ENCODE measurements around the gene PIR.

The PIR gene

GRCh38 chrX:15358533-15358932, 134.6 kb downstream of the PIR start:
- H3K4me3 ChIP-seq (ENCODE audit: low read depth, low read length): no peak overlapping the region
- no peak for TF ChIP-seq CTCF (IDR thresholded peaks at IDR 0.05; ENCODE audit: low read depth, low read length)

- H3K4me3 ChIP-seq (ENCODE audit: low read depth, low read length): no peak overlapping the region
- no peak for TF ChIP-seq CTCF (IDR thresholded peaks at IDR 0.05; ENCODE audit: low read depth, low read length)
These were observed 136.7 kb downstream of the PIR start for GRCh38 chrX:15356444-15356843.

- no peak for TF ChIP-seq CTCF (IDR thresholded peaks at IDR 0.05; ENCODE audit: low read depth, low read length)
- H3K4me3 ChIP-seq (ENCODE audit: low read depth, low read length): no peak overlapping the region
These were observed 142.7 kb downstream of the PIR start for GRCh38 chrX:15350329-15350996.

- H3K4me3 ChIP-seq (ENCODE audit: low read depth, low read length): no peak overlapping the region
- TF ChIP-seq CTCF (IDR thresholded peaks at IDR 0.05; ENCODE audit: low read depth, low read length): peak; percentile 45; the same call in 1 of the 2 replicates
These were observed 144.1 kb downstream of the PIR start for GRCh38 chrX:15349046-15349445.

- no peak for TF ChIP-seq CTCF (IDR thresholded peaks at IDR 0.05; ENCODE audit: low read depth, low read length)
- H3K4me3 ChIP-seq (ENCODE audit: low read depth, low read length): no peak overlapping the region
These were observed 147.2 kb downstream of the PIR start for GRCh38 chrX:15345976-15346375.

- no peak overlapping the region for H3K4me3 ChIP-seq (ENCODE audit: low read depth, low read length)
- no peak for TF ChIP-seq CTCF (IDR thresholded peaks at IDR 0.05; ENCODE audit: low read depth, low read length)
These were observed 149.0 kb downstream of the PIR start for GRCh38 chrX:15344106-15344505.

- no peak for TF ChIP-seq CTCF (IDR thresholded peaks at IDR 0.05; ENCODE audit: low read depth, low read length)
- no peak overlapping the region for H3K4me3 ChIP-seq (ENCODE audit: low read depth, low read length)
These were observed 150.1 kb downstream of the PIR start for GRCh38 chrX:15343075-15343476.
